Gastrocnemius medialis (tissue), 4 donors: Measurements from ENCODE around the gene GRK4.

Source experiments
- CTCF ChIP-seq, 5 experiments: fragments of 450-650 bp in 3 of 5; fragments of 200-600 bp in 2 of 5; sonication (generic) in 2 of 5; IDR thresholded peaks in 4 of 5; conservative IDR thresholded peaks in 1 of 5; 1 replicate in 4 of 5; 2 replicates in 1 of 5; pipeline ENCODE4 v1.5.1; 2016 to 2019; ENCODE audit warnings: antibody characterized with exemption in 5 of 5, mild to moderate bottlenecking in 3 of 5, moderate library complexity in 3 of 5
- POLR2A ChIP-seq, 2 donors: fragments of 450-650 bp; IDR thresholded peaks; one replicate each; pipeline ENCODE4 v1.6.1; 2017; ENCODE audit warnings: antibody characterized with exemption in 2 of 2, mild to moderate bottlenecking in 2 of 2, moderate library complexity in 2 of 2

GRCh38 chr4:3043282-3044020 is 80.1 kb downstream of the GRK4 start:
- no peak for TF ChIP-seq POLR2A (IDR thresholded peaks at IDR 0.05)
- TF ChIP-seq CTCF (IDR thresholded peaks at IDR 0.05 in 4 of 5, conservative IDR thresholded peaks at IDR 0.05 in 1 of 5) = no peak
